Common myeloid progenitor, CD34-positive (primary cell): Measurements from ENCODE around the gene DBP.

Experiments used
- CTCF ChIA-PET: fragments of 350-600 bp; sonication (Branson Sonifier 250); formaldehyde crosslinking; loops from one replicate; lab custom pipeline; 2021; ENCODE audit warnings: antibody characterized with exemption; lab: Charles Lee
- POLR2A ChIA-PET: fragments of 350-600 bp; sonication (Branson Sonifier 250); formaldehyde crosslinking; loops from one replicate; lab custom pipeline; 2021; ENCODE audit warnings: antibody characterized with exemption; lab: Charles Lee
- DNase-seq, 3 donors: peaks; one replicate each; pipeline versions ENCODE4 v3.0.0 to v3.0.0-alpha.2; 2013
- H3K27ac ChIP-seq, 2 experiments: 1 replicate in 1 of 2; 2 replicates in 1 of 2; pipeline ENCODE4 v1.7.0; 2013; ENCODE audit warnings: inconsistent platforms in 2 of 2, low read length in 2 of 2, mild to moderate bottlenecking in 2 of 2, low read depth in 1 of 2, moderate library complexity in 1 of 2; ENCODE audit not compliant: severe bottlenecking in 2 of 2, insufficient read depth in 1 of 2, poor library complexity in 1 of 2
- H3K27me3 ChIP-seq, 5 experiments: replicated peaks in 2 of 5; 1 replicate in 3 of 5; 2 replicates in 2 of 5; pipeline versions ENCODE4 v1.6.1 to v1.7.0; 2013; ENCODE audit warnings: low read length in 4 of 5, mild to moderate bottlenecking in 2 of 5, moderate library complexity in 2 of 5, inconsistent platforms in 1 of 5; ENCODE audit not compliant: insufficient read depth in 5 of 5, control insufficient read depth in 4 of 5
- H3K36me3 ChIP-seq, 4 experiments: 1 replicate in 2 of 4; 2 replicates in 2 of 4; pipeline versions ENCODE4 v1.6.1 to v1.7.0; 2013; ENCODE audit warnings: low read length in 3 of 4, control low read depth in 1 of 4, mild to moderate bottlenecking in 1 of 4; ENCODE audit not compliant: control insufficient read depth in 4 of 4, insufficient read depth in 4 of 4
- H3K4me1 ChIP-seq, 4 experiments: 1 replicate in 3 of 4; 2 replicates in 1 of 4; pipeline versions ENCODE4 v1.6.1 to v1.7.1; 2013; ENCODE audit warnings: low read length in 3 of 4, mild to moderate bottlenecking in 3 of 4, control low read depth in 1 of 4, inconsistent platforms in 1 of 4, moderate library complexity in 1 of 4; ENCODE audit not compliant: control insufficient read depth in 4 of 4, insufficient read depth in 4 of 4; ENCODE audit errors: control extremely low read depth in 1 of 4
- H3K4me3 ChIP-seq, 7 experiments: 1 replicate in 4 of 7; 2 replicates in 3 of 7; pipeline versions ENCODE4 v1.5.1 to v1.7.0; 2013; ENCODE audit warnings: mild to moderate bottlenecking in 7 of 7, low read length in 6 of 7, moderate library complexity in 6 of 7, inconsistent platforms in 2 of 7, low read depth in 2 of 7, control low read depth in 1 of 7; ENCODE audit not compliant: insufficient read depth in 4 of 7, control insufficient read depth in 1 of 7; ENCODE audit errors: extremely low read depth in 1 of 7
- H3K9me3 ChIP-seq, 5 experiments: 1 replicate in 4 of 5; 2 replicates in 1 of 5; pipeline versions ENCODE4 v1.6.1 to v1.7.1; 2013; ENCODE audit warnings: low read length in 4 of 5, mild to moderate bottlenecking in 2 of 5, inconsistent platforms in 1 of 5, low read depth in 1 of 5, moderate library complexity in 1 of 5; ENCODE audit not compliant: control insufficient read depth in 4 of 5, insufficient read depth in 2 of 5; ENCODE audit errors: control extremely low read depth in 1 of 5
- WGBS: methylation state at CpG from one replicate; pipeline ENCODE4 v1.1.5; 2013; ENCODE audit not compliant: insufficient coverage; 5-methylcytosine and 5-hydroxymethylcytosine counted together

Gene DBP

DNA sequence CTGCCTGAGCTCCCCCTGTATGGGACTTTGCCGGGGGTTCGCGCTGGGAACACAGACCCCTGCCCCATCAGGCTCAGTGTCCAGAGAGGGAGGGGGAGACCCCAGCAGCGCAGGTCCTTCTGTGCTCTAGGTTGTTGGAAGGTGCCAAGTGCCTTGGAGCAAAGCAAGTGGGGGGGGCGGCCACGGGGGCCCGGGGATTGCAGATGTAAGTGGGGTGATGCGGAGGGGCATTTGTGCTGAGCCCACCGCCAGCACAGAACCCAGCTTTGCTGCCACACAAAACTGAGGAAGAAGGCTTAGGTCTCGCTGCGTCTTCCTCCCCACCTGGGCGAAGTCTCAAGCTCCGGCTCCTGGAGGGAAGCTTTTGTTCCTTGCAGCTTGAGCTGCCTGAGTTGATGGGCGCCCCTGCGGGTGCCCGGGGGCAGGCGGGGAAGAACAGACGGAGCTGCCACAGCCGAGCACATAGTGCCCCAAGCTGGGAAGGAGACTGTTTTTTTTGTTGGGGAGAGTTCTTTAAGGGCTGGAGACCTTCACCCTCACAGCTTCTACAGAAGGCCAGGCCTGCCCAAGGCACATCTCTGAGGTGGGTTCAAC is 37.1 kb upstream of the DBP start:
- H3K9me3 ChIP-seq: no peaks in the 10 kb centered on the region
- WGBS: 91% methylated on average over 12 of the region's 19 CpGs
- ChIA-PET POLR2A (no interaction called here), CTCF (interaction anchor here (0.8 to 4.5 kb wide), 22 partner anchors 10 to 168 kb away, joined by 3 to 40 read pairs (median 5); partner anchors contain the start of gene CA11)
- no peak overlapping the region for H3K27ac ChIP-seq
- H3K36me3 ChIP-seq: no peaks in the 10 kb centered on the region
- H3K4me3 ChIP-seq: no peak overlapping the region
- peaks cover 0 to 6% (median 0%) of the 10 kb centered on the region in 4 experiments for H3K4me1 ChIP-seq
- H3K27me3 ChIP-seq: no peaks in the 10 kb centered on the region
- no peak for DNase-seq

DNA sequence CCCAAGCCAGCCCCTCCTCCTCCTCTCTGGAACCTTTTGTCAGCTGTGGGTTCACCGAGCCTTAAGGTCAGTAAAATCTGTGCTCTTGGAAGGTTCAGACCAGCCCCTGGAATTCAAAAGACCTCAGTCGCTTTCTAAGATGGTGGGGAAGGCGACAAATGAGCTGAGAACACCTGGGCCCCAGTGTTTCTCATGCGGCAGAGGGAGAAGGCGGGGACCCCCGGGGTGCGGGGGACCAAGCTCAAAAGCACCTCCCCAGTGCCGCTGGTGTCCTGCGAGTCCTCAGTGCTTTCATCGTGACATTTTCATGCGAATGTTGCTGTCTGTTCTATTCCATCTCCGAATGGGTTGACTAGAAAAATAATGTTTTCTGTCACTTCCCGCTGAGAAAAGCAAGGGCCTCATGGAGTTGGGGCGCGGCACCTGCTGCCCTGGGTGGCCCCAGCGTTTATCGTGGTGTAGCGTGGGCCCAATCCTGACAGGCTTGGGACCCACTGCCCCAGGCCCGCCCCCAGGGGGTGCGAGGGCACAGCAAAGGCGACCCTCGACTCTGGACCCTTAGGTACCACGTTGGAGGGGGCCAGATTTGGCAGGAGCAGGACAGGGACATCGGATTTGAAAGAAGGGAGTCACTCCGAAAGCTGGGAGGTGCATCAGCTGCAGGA is 36.4 kb upstream of the DBP start:
- ChIA-PET CTCF (interaction anchor here (0.9 to 4.5 kb wide), 12 partner anchors 13 to 168 kb away, joined by 3 to 40 read pairs (median 7); partner anchors contain the start of gene CA11), POLR2A (no interaction called here)
- Histone ChIP-seq H3K27ac (no peak overlapping the region), H3K9me3 (no peaks in the 10 kb centered on the region), H3K4me3 (no peak overlapping the region), H3K36me3 (no peaks in the 10 kb centered on the region), H3K27me3 (peaks cover 0 to under 1% (median 0%) of the 10 kb centered on the region in 5 experiments), H3K4me1 (peaks cover 0 to 6% (median 0%) of the 10 kb centered on the region in 4 experiments)
- DNase-seq: no peak
- 82% methylated on average over 24 of the region's 25 CpGs for WGBS

DNA sequence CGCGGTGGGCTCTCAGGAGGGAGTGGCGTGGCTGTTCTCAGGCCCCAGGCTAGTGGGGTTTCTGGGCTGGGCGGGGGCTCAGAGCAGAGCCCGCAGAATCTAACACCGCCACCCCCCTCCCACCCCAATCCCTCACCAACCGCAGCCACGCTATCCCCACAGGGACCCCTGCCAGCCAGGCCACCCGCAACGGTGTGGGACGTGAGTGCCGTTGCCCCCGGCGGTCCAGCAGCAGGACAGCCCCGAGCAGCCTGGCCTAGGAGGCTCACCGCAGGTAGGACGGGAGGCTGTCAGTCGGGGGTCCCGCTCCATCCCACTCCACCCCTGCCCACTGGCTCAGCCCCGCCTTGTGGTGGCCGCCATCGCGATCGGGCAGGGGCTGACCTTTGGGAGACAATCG is 35.8 kb upstream of the DBP start, which contains the start of gene NTN5:
Gene NTN5, minus strand, starts transcription at position 24 of the 400 bp plus-strand sequence. CDS start 2,031 bp downstream, outside the sequence.
- CTCF ChIA-PET: interaction anchor here (0.9 to 3.3 kb wide), 3 partner anchors 40 to 169 kb away, joined by 3 to 16 read pairs (median 4); no protein-coding TSS in a partner anchor
- H3K27me3 ChIP-seq: peaks cover 0 to 2% (median 0%) of the 10 kb centered on the region in 5 experiments
- no peak within 1 kb of the TSS for H3K4me3 ChIP-seq
- no peaks in the 10 kb centered on the region for H3K36me3 ChIP-seq
- POLR2A ChIA-PET: no interaction called here
- no peak within 1 kb of the TSS for H3K27ac ChIP-seq
- H3K4me1 ChIP-seq: peaks cover 0 to 6% (median 0%) of the 10 kb centered on the region in 4 experiments
- no peak for DNase-seq
- no peaks in the 10 kb centered on the region for H3K9me3 ChIP-seq
- WGBS: 75% methylated on average over 18 of the region's 25 CpGs

DNA sequence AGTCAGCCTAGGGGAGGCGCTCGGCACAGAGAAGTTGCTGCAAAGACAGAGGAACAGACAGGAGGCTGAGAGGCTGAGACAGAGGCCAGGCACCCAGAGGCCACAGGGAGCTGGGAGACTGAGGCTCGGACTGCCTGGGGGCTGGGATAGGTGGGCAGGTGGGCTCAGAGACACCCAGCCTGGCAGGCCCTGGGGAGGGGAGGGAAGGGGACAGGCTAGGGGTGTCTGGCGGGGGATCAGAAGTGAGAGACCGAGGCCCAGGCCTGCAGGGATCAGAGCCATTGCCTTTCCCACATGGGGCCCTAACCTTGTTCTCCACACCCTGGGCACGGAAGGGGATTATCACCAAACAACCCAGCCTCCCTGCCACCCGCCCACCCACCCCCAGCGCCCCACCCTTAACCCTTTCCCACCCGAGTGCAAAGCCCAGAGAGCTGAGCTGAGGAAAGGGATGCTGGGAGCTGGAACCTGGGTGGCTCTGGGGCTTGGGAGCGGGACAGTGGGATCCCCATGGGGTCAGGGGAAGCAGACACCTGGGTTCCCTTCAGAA is 34.3 kb upstream of the DBP start:
- CTCF ChIA-PET: interaction anchor here (1.0 kb wide), 1 partner anchor 26 kb away, joined by 4 read pairs; the partner anchor contains the start of gene CA11
- H3K4me3 ChIP-seq: no peak overlapping the region

GRCh38 chr19:48670699-48671445 is 33.7 kb upstream of the DBP start:
- ChIA-PET CTCF (interaction anchor here (1.0 kb wide), 1 partner anchor 25 kb away, joined by 4 read pairs; the partner anchor contains the start of gene CA11), POLR2A (interaction anchor here (0.6 kb wide), 1 partner anchor 153 kb away, joined by 3 read pairs; no protein-coding TSS in a partner anchor)
- WGBS: 96% methylated on average over 16 of the region's 21 CpGs
- Histone ChIP-seq H3K9me3 (no peaks in the 10 kb centered on the region), H3K36me3 (no peaks in the 10 kb centered on the region), H3K27ac (no peak overlapping the region), H3K4me3 (no peak overlapping the region), H3K4me1 (peaks cover 0 to 6% (median 0%) of the 10 kb centered on the region in 4 experiments), H3K27me3 (peaks cover 0 to 2% (median 0%) of the 10 kb centered on the region in 5 experiments)
- peak in 1 of 3 donors; percentile 21 for DNase-seq

More for the DNA sequence above, 34.3 kb upstream of the DBP start:
- H3K27me3 ChIP-seq: peaks cover 0 to 2% (median 0%) of the 10 kb centered on the region in 5 experiments
- H3K9me3 ChIP-seq: no peaks in the 10 kb centered on the region
- POLR2A ChIA-PET: interaction anchor here (0.6 kb wide), 1 partner anchor 152 kb away, joined by 3 read pairs; no protein-coding TSS in a partner anchor
- DNase-seq: no peak
- WGBS: 100% methylated on average over 4 of the region's 10 CpGs
- H3K36me3 ChIP-seq: no peaks in the 10 kb centered on the region
- H3K27ac ChIP-seq: no peak overlapping the region
- peaks cover 0 to 6% (median 0%) of the 10 kb centered on the region in 4 experiments for H3K4me1 ChIP-seq

DNA sequence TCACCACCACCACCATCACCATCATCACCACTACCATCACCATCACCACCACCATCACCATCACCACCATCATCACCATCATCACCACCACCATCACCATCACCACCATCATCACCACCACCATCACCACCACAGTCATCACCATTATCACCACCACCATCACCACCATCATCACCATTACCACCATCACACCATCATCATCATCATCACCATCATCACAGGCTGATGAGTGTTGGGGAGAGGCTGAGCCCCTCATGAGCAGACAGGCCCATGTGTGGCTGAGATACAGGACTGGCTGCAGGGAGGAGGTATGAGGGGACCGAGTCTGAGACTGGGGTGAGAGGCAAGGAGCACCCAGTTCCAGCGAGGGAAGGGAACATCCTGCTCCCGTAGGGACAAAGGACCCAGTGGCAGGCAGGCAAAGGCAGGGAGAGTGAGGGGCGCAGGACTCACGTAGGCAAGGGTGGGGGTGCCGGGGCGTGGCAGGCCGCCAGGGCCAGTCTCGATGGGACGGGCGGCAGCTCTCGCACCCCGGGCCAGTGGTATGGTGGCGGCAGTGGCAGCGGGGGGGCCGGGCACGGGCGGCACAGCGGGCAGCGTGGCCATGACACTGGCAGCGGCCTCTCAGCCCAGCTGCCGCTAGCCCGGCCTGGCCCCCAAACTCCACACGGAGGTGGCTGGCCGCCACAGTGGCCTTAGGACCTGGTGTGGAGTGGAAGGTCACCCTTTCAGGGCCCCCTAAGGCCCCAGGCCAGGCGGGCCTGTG is 32.9 kb upstream of the DBP start:
- Histone ChIP-seq H3K27me3 (peaks cover 0 to 2% (median 0%) of the 10 kb centered on the region in 5 experiments), H3K4me1 (peaks cover 0 to under 1% (median 0%) of the 10 kb centered on the region in 4 experiments), H3K27ac (no peak overlapping the region), H3K9me3 (no peaks in the 10 kb centered on the region), H3K4me3 (no peak overlapping the region), H3K36me3 (no peaks in the 10 kb centered on the region)
- ChIA-PET CTCF (no interaction called here), POLR2A (no interaction called here)
- WGBS: 96% methylated on average over 16 of the region's 26 CpGs
- DNase-seq: no peak
